ENCODE measurements around the gene SLC32A1.

SLC32A1 gene

GRCh38 chr20:38706509-38706908 lies 17.8 kb upstream of the SLC32A1 start:
- Histone ChIP-seq H3K4me2 (ENCODE audit: low read length) (no peak overlapping the region), H3K9ac (no peak overlapping the region), H3K36me3 (ENCODE audit: control insufficient read depth, insufficient read depth, low read length) (no peaks in the 10 kb centered on the region), H3K27me3 (ENCODE audit: control insufficient read depth, insufficient read depth, low read length) (no peaks in the 10 kb centered on the region), H3K79me2 (no peaks in the 10 kb centered on the region), H3K4me3 (ENCODE audit: low read depth, low read length) (no peak overlapping the region), H3K9me3 (ENCODE audit: control insufficient read depth, low read length) (no peaks in the 10 kb centered on the region), H3K4me1 (no peaks in the 10 kb centered on the region), H2AFZ (no peak overlapping the region), H3K27ac (no peak overlapping the region)
- TF ChIP-seq CTCF (IDR thresholded peaks at IDR 0.05) = no peak

- H3K4me1 ChIP-seq = no peaks in the 10 kb centered on the region
- no peak overlapping the region for H3K9ac ChIP-seq
- H2AFZ ChIP-seq = no peak overlapping the region
- no peaks in the 10 kb centered on the region for H3K27me3 ChIP-seq (ENCODE audit: control insufficient read depth, insufficient read depth, low read length)
- no peak overlapping the region for H3K4me2 ChIP-seq (ENCODE audit: low read length)
- H3K36me3 ChIP-seq (ENCODE audit: control insufficient read depth, insufficient read depth, low read length) = no peaks in the 10 kb centered on the region
- TF ChIP-seq CTCF (IDR thresholded peaks at IDR 0.05) = no peak
- no peaks in the 10 kb centered on the region for H3K79me2 ChIP-seq
- no peak overlapping the region for H3K27ac ChIP-seq
- H3K9me3 ChIP-seq (ENCODE audit: control insufficient read depth, low read length) = no peaks in the 10 kb centered on the region
- no peak overlapping the region for H3K4me3 ChIP-seq (ENCODE audit: low read depth, low read length)
Measured at GRCh38 chr20:38714308-38714707, 10.0 kb upstream of the SLC32A1 start.

GRCh38 chr20:38715646-38716045 lies 8.6 kb upstream of the SLC32A1 start:
- Histone ChIP-seq H3K9ac (no peak overlapping the region), H3K27me3 (ENCODE audit: control insufficient read depth, insufficient read depth, low read length) (no peaks in the 10 kb centered on the region), H3K4me1 (no peaks in the 10 kb centered on the region), H3K79me2 (no peaks in the 10 kb centered on the region), H2AFZ (no peak overlapping the region), H3K4me3 (ENCODE audit: low read depth, low read length) (no peak overlapping the region), H3K36me3 (ENCODE audit: control insufficient read depth, insufficient read depth, low read length) (no peaks in the 10 kb centered on the region), H3K27ac (no peak overlapping the region), H3K9me3 (ENCODE audit: control insufficient read depth, low read length) (no peaks in the 10 kb centered on the region), H3K4me2 (ENCODE audit: low read length) (no peak overlapping the region)
- no peak for TF ChIP-seq CTCF (IDR thresholded peaks at IDR 0.05)

GRCh38 chr20:38722683-38723016 lies 1.6 kb upstream of the SLC32A1 start:
- Histone ChIP-seq H3K4me3 (ENCODE audit: low read depth, low read length) (no peak overlapping the region), H3K4me2 (ENCODE audit: low read length) (no peak overlapping the region), H3K27me3 (ENCODE audit: control insufficient read depth, insufficient read depth, low read length) (peaks cover 18% of the 10 kb centered on the region), H3K27ac (no peak overlapping the region), H3K9me3 (ENCODE audit: control insufficient read depth, low read length) (no peaks in the 10 kb centered on the region), H2AFZ (no peak overlapping the region), H3K4me1 (no peaks in the 10 kb centered on the region), H3K79me2 (no peaks in the 10 kb centered on the region), H3K36me3 (ENCODE audit: control insufficient read depth, insufficient read depth, low read length) (no peaks in the 10 kb centered on the region), H3K9ac (no peak overlapping the region)
- no peak for TF ChIP-seq CTCF (IDR thresholded peaks at IDR 0.05)

GRCh38 chr20:38723017-38723847 lies 1.1 kb upstream of the SLC32A1 start:
- Histone ChIP-seq H3K4me2 (ENCODE audit: low read length) (no peak overlapping the region), H3K4me3 (ENCODE audit: low read depth, low read length) (no peak overlapping the region), H2AFZ (no peak overlapping the region), H3K27ac (no peak overlapping the region), H3K79me2 (no peaks in the 10 kb centered on the region), H3K4me1 (no peaks in the 10 kb centered on the region), H3K36me3 (ENCODE audit: control insufficient read depth, insufficient read depth, low read length) (no peaks in the 10 kb centered on the region), H3K27me3 (ENCODE audit: control insufficient read depth, insufficient read depth, low read length) (peaks cover 18% of the 10 kb centered on the region), H3K9ac (no peak overlapping the region), H3K9me3 (ENCODE audit: control insufficient read depth, low read length) (no peaks in the 10 kb centered on the region)
- no peak for TF ChIP-seq CTCF (IDR thresholded peaks at IDR 0.05)

Measured in parathyroid adenoma (tissue), 2 donors.